ENCODE results near the gene BTBD2.
"Not testable (repeated sequence)": the region's sequence is repeated elsewhere in the genome, so short reads cannot be mapped to it uniquely, and the experiment has no call there.

BTBD2 gene

DNA sequence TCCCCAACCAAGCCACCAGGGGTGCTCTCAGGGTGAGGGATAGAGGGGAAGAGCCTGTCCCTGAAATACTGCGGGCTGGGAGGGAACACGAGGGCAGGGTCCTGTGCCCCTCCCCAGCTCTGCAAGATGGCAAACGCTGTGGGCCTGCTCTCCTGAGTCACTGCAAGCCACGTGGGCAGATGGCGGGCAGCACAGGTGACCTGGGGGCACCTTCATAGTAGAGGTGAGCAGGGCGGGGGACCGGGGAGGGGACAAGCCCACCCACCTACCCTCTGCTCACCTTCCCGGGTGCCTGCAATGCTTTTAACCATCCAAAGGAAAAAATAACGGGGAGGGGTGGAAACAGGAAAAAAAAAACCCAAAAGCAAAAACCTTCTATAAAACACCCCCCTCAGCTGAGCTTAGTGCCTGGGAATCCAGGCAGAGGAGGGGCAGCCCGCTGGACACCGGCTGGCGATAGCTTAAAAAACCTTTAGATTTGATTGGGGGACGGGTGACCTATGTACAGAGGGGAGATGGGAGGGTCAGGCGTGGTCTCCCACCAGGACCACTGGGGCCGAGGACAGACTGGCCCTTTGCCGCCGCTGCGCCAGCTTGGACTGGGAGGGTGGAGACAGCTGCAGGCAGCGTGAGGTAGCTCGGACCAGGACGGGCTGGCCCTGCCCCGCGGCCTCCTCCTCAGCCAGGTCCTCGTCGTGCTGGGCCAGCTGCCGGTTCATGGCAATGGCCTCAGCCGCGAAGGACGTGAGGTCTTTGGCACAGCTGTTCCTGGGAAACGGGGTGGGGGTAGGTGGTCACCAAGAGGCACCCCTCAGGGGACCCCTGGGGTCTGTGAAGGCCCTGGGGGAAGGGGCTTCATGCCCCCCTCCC is 23.8 kb upstream of the BTBD2 start:
- no peak for DNase-seq

DNA sequence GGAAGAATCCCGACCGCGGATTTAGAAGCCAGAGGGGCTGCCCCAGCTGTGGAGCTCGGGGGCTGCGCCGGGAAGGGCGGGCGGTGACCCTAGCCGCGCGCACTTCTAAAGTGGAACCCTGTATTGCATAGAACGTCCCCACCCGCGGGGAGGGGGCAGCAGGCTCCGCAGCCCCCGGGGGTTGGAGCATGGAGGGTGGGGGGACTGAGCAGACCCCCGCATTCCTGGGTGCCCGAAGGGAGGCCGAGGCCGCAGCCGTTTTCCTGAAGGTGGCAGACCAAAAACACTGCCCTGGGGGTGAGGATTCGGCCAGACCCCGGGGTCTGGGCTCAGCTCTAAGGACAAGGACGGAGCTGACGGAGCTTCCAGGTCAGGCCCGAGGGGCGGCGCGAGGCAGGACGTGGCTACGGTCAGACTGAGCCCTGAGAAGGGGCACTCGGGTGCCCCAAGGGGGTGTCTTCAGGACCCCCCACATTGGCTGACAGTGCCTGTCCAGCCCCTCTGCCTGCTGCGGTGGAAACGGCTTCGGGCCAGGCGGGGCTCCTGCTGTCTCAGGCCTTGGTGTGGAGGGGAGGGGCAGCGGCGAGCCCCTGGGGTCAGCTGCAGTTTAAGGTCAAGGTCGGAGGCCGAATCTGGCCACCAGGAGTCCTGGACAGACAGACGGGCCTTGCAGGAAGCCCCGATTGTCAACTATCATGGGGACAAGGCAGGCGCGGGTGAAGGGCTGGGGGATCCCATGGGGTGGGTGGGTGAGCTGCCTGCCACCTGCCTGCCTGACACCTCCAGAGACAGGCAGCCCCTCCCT is 23.0 kb upstream of the BTBD2 start:
- no peak for DNase-seq

DNA sequence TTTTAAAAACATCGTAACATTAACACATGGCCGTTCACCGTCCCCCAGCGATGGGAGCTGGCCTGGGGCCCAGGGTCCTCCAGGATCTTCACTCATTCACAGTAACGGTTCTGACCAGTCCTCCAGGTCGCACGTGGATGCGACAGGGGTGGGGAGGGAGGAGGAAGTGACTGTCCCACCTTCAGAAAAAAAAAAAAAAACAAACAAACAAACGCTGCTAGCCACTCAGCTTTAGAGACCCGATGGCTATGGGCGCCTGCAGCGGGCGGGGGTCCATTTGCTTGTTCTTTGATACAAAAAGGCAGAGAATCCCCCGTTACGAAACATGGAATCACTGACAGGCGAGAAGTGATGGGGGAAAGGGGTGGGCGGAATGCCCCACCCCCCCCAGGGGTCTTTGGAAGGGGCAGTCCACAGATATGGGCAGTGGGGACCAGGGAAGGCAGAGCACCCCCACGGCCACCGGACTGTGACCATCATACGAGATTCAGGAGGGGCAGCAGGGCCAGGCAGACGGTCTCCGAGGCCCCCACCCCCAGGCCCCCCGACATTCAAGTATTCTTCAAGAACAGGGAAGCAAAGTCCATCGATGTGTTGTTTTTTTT is 22.2 kb upstream of the BTBD2 start:
- DNase-seq, result no peak

DNA sequence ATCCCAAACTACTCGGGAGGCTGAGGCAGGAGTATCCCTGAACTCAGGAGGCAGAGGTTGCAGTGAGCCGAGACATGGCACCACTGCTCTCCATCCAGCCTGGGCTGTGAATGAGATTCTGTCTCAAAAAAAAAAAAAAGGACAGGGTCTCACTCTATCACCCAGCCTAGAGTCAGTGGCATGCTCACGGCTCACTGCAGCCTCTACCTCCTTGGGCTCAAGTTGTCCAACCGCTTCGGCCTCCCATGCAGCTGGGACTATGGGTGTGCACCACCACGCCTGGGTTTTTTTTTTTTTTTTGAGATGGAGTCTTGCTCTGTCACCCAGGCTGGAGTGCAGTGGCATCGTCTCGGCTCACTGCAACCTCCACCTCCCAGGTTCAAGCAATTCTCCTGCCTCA is 20.9 kb upstream of the BTBD2 start:
- DNase-seq, result no peak

DNA sequence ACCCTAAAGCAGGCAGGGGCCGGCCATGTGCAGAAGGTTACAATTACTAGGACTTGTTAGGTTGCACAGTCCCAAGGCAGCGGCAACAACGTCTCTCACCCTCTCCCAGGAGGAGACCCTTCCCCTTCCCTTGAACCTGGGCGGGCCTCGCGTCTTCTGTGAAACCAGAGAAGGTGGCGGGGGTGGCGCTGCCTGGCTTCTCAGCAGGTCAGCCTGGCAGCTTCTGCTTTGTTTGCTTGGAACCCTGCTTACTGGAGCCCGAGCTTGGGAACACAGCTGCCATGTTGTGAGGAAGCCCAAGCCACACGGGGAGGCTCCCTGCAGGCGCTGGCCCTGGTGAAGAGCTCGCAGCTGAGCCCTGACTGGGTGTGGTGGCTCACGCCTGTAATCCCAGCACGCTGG is 20.1 kb upstream of the BTBD2 start:
- DNase-seq, result no peak

DNA sequence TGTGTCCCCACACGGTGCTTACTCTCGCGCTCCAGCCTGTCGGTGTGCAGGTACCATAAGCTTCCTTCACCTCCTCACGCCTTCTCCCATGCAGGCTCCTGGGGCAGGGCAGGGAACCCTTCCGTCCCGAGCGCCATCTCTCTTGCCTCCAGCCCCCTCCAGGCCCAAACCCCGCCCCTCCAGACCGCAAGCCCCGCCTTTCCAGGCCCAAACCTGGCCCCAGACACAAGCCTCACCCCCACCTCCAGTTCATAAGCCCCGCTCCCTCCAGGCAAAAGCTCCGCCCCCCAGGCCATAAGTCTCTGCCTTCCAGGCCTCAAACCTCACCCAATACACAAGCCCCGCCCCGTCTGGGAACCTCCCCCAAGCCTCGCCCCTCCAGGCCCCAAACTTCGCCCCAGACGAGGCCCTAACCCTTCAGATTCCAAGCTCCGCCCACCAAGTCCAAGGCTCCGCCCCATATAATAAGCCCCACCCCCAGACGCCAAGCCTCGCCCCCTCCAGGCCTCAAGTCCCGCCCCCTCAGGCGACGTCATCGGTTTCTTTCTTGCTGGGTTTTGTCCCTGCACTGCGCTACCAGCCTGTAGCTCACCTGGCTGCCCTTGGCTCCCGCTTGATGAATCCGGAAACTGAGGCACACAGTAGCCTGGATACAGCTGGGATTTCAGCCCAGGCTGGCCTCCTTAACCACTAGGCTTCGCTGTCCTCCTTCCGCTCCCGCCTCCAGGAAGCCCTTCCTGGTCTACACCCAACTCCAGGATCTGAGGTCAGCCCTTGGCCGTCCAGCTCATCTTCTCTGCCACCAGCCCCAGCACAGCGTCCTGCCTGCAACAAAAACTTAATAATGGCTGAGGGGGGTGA is 19.4 kb upstream of the BTBD2 start:
- peak; percentile 78 for DNase-seq

DNA sequence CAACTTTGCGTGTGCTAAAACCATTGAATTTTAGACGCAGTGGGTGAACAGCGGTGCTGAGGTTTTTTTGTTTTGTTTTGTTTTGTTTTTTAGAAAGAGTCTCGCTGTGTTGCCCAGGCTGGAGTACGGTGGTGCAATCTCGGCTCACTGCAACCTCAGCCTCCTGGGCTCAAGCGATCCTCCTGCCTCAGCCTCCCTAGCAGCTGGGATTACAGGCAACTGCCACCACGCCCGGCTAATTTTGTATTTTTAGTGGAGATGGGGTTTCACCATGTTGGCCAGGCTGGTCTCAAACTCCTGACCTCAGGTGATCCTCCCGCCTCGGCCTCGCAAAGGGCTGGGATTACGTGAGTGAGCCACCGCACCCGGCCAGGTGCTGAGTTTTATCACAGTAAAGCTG is 18.7 kb upstream of the BTBD2 start:
- not testable (repeated sequence) for DNase-seq

GRCh38 chr19:2033825-2034159 is 18.3 kb upstream of the BTBD2 start:
- no peak for DNase-seq

- no peak for DNase-seq
These were observed 17.8 kb upstream of the BTBD2 start for GRCh38 chr19:2033115-2033824.

DNA sequence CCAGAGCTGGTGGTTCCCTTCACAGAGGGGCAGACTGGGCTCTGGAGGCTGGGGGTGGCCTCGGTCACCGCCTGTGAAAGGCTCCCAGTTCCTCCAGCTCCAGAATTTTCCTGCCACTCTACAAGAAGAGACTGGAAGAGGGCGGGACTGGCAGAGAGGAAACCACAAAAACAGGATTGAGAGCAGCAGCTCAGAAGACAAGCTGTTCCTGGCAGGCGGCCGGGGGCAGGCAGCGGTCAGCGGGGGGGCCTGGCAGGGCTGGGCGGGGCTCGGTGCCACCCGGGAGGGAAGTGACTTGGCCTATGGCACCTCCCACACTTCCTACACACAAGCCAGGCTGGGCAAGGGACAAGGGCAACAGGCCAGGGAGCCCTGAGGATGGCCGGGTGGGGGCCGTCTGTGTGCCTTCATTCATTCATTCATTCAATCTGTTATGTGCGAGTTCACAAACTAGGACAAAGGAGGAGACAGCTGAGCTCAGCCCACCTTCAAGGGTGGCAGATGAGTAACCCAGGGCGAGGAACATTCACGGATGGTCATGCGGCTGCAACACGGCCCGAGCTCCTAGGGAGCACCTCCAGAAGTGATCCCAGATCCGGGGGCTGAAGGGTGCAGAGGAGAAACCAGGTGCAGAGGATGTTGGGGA is 16.9 kb upstream of the BTBD2 start:
- DNase-seq, result peak; percentile 69

GRCh38 chr19:2027361-2027760 is 11.8 kb upstream of the BTBD2 start:
- no peak for DNase-seq

DNA sequence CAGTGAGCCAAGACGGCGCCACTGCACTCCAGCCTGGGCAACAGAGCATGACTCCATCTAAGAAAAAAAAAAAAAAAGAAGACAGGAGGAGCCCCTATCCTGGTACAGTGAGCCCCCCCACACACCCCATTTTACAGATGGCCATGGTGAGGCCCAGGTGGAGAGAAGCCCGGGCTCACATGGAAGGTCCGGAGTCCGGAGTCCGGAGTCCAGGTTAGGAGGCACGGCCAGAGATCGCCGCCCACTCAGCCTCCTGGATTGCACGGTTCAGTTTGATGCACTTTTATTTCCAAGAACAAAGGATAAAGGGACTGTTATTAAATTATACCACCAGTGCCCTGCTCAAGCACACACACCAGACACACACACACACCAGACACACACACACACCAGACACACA is 11.3 kb upstream of the BTBD2 start:
- no peak for DNase-seq

DNA sequence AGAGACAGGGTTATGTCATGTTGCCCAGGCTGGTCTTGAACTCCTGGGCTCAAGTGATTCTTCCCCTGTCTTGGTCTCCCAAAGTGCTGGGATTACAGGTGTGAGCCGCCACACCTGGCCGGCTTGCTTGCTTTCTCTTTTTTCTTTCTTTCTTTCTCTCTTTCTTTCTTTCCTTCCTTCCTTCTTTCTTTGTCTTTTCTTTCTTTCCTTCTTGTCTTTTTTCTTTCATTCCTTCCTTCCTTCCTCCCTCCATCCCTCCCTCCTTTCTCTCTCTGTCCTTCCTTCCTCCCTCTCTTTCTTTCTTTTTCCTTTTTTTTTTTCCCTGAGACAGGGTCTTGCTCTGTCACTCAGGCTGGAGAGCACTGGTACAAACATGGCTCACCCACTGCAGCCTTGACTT is 6.8 kb upstream of the BTBD2 start:
- no peak for DNase-seq

DNA sequence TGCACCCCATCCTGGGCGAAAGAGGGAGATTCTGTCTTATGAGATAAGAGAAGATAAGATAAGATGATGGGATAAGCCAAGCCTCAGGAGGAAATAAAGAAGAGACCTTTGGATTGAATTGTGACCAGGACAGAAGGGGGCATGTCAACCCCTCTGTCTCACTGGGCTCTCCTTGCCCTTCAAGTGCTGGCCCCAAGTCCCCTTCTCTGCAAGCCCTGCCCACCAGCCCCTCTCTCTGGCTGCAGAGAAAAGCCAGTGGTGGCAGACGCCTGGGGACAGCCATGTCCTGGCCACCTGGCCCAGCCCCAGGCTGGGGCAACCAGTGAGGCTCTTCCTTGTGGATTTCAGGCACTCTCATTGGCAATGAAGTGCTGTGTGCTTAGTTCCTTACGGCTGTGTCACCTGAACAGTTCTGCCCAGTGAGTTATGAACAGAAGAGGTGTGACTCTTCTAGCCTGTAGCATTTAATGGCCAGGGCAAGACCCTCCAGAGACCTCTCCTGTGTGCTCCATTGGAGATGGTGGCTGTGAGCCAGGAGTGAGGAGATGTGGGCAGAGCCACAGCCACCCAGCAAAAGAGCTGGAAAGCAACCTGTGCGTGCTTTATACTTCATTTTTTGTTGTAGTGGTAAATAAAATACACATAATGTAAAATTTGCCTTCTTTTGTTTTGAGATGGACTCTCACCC is 6.1 kb upstream of the BTBD2 start:
- no peak for DNase-seq

DNA sequence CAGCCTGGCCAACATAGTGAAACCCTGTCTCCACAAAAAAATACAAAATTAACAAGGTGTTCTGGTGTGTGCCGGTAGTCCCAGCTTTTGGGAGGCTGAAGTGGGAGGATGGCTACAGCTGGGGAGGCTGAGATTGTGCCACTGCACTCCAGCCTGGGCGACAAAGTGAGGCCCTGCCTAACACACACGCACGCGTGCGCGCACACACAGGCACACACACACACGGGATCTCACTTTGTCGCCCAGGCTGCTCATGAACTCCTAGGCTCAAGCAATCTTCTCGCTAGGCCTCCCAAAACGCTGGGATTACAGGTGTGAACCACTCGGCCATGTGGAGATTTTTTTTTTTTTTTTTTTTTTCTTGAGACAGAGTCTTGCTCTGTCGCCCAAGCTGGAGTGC is 3.2 kb upstream of the BTBD2 start:
- no peak for DNase-seq

DNA sequence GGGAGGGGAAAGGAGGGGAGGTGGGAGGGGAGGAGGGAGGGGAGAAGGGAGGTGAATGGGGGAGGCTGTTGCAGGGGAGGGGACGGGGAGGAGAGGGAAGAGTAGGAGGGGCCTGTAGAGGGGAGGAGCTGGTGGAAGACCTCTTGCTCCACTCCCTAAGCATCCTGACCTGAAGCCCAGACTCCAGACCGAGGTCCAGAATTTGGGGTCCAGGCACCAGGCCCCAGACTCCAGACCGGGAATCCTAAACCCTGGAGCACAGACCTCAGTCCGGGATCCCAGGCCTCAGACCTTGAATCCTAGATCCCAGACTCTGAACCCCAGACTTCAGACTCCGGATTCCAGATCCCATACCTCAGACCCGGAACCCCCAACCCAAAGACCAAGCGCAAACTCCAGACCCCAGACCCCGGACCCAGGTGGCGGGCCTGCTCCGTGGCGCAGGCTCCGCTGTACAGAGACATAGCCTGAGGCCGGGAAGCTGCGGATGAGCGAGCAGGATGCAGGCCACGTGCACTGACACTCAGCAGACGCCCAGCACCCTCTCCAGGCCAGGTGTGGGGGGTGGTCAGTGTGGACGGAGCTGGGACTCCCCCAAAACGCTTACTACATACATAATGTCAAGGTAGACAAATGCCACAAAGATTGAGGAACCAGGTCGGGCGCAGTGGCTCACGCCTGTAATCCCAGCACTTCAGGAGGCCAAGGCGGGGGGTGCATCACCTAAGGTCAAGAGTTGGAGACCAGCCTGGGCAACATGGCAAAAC is 710 bp upstream of the BTBD2 start:
- DNase-seq, result peak; percentile 77

DNA sequence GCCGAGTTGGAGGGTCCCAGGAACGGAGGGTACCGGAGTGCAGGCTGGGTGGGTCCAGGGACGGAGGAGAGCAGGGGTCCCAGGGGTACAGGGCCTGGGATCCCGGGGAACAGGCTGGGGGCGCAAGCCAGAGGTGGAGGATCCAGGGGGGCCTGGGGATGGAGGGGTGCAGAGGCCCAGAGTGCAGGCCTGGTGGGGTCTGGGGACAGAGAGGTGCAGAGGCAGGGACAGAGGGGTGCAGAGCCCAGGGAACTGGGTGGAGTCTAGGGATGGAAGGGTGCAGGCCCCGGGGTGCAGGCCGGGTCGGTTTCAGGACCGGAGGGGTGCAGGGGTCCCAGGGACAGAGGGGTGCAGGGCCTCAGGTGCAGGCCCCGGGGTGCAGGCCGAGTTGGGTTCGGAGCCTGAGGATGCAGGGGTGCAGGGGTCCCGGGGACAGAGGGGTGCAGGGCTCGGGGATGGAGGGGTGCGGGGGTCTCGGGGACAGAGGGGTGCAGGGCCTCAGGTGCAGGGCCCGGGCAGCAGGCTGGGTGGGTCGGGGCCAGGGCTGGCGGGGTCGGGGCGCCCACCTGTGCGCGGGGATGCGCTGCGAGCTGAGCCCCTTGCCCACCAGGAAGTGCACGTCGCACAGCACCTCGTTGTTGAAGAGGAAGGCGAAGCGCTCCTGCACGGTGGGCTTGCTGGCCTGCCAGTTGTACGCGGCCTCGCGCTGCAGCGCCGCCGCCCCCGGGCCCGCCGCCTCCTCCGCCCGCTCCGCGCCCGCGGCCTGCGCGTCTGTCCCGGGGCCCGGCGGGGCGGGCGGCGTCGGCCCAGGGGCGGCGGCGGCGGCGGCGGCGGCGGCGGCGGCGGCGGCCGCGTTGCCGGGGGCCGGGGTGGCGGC is 545 bp downstream of the BTBD2 start:
- peak; percentile 34 for DNase-seq

DNA sequence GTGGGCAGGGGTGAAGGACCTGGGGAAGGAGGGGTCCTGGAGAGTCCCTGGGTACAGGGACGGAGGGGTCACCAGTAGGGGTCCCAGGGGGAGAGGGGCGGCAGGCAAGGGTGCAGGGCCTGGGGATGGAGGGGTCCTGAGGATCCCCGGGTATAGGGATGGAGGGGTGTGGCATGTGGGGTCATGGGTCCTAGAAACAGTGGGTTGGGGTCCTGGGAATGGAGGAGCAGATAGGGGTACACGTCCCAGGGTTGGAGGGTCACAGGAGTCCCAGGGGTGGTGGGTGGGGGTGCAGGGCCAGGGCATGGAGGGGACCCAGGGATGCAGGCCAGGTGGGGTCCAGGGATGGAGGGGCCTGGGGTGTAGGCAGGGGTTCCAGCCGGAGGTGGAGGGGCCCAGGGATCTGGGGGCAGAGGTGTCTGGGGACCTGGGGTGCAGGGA is 1.4 kb downstream of the BTBD2 start:
- no peak for DNase-seq

- DNase-seq, result no peak
These were observed 1.9 kb downstream of the BTBD2 start for GRCh38 chr19:2013683-2013961.

Measured in CD4-positive, alpha-beta T cell treated with Interleukin-15 for 1 hour (primary cell).